HG02571 (cell line): ENCODE data around the gene HSD11B1L.

ENCODE experiments used
- ATAC-seq: cut with Tn5 transposase; IDR thresholded peaks from one replicate; pipeline ENCODE4 v1.9.1; 2021; ENCODE audit warnings: mild to moderate bottlenecking, moderate library complexity; ENCODE audit not compliant: unreplicated experiment

HSD11B1L gene

DNA sequence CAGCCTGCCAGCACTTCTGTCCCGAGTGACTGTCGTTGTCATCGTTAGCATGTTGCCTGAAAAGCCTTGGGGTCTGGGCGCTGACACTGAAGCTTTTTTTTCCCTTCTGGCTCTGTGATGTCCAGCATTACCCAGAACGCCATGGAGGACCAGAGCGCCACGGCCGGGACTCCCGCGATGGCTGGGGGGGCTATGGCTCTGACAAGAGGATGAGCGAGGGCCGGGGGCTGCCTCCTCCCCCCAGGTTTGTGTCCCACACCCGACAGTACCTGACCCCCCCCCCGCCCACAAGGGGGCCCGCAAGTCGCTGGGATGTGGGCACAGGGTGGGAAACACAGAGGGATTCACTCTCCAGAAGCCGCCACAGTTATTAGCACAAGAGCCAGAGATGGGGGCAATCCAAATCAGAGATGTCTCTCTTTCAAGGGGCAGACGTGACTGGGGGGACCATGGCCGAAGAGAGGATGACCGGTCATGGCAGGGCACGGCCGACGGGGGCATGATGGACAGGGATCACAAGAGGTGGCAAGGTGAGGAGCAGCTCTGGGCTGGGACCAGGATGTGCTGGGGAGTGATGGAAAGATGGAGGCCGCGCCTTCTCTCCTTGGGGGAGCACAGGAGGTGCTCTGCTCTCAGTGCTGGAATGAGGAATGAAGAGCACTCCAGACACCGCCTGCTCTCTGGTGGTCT is 13.8 kb upstream of the HSD11B1L start:
- no peak for ATAC-seq

DNA sequence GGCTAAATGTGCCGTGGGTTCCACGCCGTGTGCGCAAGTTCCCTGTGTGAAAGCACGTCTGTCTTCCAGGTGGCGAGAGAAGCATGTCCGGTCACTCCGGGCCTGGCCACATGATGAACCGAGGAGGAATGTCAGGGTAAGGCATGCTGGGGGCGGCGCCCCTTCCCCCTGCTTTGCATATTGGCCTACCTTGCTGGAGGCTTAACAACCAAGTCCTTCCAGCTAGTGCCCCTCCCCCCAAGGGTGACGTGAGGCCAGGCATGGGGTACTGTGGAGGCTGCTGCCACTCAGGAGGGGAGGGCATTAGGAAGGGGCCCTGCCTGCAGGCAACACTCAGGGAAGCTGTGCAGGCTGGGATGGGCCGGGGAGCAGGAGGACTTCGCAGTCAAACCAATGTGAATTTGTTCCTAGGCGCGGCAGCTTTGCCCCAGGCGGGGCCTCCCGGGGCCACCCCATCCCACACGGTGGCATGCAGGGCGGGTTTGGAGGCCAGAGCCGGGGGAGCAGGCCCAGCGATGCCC is 13.0 kb upstream of the HSD11B1L start:
- no peak for ATAC-seq

DNA sequence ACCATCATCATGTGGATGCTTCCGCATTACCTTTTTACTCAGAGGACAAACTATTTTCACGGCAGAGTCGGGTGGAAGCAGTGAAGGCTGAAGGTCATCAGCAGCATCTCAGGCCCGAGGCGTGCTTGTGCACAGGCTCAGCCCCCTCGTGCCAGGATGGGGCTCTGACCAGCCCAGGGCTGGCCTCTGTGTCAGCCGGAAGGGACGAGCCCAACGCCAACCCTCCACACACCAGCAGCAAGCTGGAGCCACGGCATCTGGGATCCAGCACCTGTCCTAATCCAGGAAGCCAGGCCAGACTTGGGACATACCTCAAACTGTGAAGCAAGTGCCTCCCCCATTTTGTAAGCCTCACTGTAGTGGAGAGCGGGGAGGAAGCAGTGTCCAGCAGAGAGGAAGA is 11.6 kb upstream of the HSD11B1L start:
- no peak for ATAC-seq

DNA sequence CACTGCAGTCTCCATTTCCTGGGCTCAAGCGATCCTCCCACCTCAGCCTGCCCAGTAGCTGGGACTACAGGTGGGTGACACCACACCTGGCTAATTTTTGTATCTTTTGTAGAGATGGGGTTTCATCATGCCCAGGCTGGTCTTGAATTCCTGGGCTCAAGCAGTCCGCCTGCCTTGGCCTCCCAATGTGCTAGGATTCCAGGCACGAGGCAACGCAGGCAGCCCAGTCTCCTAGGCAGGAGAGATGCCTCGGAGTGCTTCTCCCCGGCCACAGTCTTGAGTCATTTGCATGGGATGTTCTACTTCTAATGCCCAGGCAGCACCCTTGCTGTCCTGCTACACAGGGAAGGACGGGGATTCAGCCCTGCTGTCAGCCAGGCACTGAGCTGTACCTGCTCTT is 9.2 kb upstream of the HSD11B1L start:
- no peak for ATAC-seq

DNA sequence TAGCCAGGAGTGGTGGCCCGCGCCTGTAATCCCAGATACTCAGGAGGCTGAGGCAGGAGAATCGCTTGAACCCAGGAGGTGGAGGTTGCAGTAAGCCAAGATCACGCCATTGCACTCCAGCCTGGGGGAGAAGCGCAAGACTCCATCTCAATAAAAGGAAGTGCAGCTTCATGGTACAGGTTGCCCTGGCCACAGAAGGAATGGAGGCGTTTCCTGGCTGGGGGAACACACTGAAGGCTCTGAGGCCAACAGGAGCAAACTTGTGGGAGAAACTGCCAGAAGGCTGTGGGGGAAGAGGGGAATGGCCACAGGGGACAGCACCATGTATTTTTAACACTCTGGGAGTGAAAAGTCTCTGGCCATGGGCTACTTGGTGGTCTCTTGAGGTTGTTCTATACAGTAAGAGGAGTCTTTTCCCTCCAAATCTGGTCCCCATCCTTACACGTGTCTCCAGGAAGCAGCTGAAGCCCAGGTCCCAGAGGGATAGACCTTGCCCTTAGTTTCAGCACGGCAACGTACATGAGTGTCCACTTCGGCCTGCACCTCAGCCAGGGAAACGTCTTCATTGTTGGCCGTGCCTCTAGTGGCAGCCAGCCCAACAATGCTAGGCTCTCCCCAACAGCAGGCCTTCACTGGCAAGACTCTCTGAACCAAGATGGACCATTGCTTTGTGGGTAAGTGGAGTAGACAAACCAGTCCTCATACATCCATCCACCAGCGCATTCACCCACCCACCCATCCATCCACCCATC is 7.9 kb upstream of the HSD11B1L start:
- no peak for ATAC-seq

DNA sequence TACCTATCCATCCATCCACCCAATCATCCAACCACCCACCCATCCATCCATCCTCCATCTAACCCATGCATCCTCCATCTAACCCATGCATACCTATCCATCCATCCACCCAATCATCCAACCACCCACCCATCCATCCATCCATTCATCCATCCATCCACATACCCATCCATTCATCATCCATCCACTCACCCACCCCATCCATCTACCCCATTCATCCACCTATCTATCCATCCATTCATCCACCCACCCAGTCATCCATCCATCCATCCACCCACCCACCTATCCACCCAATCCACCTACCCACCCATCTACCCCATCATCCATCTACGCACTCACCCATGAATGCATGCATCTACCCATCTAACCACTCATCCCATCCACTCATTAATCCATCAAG is 7.1 kb upstream of the HSD11B1L start:
- no peak for ATAC-seq

DNA sequence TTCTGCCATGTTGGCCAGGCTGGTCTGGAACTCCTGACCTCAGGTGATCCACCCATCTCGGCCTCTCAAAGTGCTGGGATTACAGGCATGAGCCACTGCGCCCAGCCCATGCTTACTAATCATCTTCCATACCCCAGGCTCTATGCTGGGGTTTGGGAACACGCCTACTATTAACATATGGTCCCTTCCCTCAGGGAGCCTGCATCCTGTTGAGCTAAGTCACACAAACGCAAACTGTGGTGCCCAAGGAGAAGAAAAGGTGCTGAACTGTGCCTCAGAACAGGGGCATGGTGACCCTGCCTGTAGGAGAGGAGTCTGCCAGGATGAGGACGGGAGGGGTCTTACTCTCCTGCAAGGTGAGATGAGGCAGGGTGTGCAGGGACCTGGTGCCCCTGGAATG is 6.1 kb upstream of the HSD11B1L start:
- no peak for ATAC-seq

DNA sequence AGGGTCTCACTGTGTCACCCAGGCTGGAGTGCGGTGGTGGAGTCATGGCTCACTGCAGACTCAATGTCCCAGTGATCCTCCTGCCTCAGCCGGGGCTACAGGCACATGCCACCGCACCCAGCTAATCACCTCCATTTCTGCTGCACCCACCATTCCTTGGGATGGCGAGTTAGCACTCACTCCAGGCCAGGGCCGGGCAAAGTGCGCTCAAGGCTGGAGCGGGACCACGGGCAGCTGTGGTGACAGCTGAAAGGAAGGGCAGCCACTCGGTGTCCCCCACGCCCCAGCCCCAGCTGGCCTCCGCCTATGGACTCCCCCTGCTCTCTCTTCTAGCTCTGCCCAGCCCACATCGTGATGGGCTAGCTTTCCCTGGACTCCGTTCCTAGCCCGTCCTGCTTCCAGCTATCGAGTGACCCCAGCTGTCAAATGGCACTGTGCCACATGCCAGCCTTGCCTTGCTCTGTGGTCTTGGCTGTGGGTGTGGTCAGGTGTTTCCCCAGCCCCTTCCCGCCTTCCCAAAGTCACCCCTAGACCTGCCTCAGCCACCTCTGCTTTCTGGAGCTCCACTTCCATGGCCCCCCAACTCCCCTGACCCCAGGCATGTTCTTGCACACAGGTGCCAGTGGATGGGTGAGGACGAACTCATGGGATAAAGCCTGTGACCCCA is 4.6 kb upstream of the HSD11B1L start:
- no peak for ATAC-seq

DNA sequence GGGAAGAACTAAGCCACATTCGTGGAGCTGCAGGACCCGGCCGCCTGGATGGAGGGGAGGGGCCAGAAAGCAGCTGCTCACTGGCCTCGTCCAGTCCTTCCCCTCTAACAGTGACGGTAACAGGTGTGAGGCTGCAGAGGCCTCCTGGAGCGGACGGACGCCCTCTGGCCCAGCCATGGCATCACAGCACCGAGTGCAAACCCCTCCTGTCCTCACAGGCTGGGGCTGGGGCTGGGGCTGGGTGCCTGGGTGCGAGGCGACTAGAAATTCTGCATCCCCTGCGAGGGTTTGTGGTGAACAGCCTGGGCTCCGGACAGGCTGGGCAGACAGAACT is 4.1 kb upstream of the HSD11B1L start:
- ATAC-seq, result no peak

DNA sequence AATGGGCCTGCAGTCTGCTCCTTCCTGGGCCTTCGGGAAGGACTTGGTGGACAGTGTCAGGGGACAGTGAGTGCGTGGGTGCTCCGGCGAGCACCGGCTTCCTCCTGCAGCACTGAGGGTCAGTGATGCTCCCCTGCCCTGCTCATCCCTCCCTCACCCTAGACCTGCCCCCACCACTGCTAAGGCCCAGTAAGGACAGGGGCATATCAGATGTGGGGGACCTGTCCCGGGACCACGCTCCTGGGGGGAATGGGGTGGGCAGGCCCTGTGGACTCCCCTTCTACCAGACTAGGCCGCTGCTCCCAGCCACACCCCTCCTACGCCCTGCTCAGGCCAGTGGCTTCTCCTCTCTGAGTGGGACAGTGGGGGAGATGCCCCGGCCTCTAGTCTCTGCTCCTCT is 3.7 kb upstream of the HSD11B1L start:
- ATAC-seq, result no peak

DNA sequence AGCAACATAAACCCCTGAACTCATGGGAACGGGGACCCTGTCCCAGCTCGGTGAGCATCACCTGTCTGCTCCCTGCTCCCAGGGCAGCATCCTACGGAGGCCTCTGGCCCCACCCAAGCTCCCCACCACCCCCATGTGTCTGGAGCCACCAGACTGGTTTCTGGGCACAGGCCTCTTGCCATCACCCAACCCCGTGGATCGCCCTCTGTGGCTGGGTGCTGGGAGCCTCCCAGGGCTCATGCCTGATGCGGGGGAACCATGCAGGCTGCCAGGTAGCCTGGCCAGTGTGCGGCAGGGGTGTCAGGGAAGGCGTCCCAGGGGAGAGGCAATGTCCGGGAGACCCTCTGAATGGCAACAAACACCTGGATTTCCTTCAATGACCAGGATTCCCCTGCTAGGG is 3.2 kb upstream of the HSD11B1L start:
- ATAC-seq, result no peak

DNA sequence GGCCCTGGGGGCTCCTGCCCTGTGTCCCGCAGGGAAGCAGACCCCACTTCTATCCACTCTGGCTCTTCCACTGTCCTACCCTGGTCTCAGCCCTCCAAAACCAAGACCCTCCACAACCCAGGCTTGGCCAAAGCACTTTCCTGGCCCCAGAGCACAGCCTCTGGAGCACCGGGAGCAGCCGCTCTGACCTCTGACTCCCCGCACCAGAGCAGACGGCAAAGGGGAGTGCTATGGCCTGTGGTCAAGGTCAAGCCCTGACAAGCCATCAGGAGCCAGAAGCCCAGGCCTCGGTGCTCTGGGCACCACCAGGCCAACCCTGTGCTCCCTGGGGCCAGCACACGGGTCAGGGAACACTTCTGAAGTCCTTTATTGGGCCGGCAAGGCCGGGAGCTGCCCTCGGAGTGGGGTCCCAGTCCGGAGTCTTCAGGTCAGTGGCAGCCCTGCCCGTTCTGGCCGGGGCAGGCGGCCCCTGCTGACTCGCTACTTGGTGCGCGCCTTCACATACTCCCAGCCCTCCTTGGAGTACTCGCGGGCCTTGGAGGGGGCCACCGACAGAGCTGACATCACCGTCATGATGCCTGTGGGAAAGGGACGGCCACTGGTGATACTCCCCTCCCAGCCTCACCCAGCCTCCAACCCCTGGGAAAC is 2.6 kb upstream of the HSD11B1L start:
- ATAC-seq, result no peak

DNA sequence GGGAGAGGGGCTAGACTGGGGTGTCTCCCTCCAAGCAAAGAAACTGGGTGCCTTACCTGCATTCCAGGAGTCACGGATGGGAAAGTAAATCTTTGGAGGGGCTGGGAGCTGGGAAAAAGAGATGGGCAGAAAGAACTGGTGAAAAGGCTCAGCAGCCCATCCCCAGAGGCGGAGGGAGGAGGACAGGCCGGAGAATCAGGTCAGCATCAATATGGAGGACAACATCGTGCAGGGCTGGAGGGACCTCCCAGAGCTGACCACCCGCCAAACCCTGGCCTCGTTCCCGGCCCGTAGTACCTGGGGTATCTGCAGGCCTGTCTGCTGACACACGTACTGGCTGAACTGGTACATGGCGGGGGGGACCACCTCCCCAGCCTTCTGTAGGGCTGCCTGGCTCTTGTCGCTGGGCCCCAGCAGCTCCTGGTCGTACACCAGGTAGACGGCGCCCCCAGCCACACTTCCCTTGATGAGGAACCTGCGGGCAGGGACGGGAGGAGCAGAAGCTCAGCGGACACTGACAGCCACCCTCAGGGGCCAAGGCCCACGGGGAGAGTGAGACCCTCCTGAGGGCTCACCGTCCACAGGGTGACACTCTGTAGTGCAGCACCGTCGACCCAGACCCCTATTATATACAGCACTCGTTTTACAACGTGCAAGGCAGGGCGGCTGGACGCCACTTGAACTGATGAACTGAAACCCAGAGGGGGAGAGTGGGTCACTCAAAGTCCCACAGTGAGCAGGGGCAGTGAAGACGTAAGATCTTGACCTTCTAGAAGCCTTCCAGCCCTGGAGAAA is 1.3 kb upstream of the HSD11B1L start:
- no peak for ATAC-seq

DNA sequence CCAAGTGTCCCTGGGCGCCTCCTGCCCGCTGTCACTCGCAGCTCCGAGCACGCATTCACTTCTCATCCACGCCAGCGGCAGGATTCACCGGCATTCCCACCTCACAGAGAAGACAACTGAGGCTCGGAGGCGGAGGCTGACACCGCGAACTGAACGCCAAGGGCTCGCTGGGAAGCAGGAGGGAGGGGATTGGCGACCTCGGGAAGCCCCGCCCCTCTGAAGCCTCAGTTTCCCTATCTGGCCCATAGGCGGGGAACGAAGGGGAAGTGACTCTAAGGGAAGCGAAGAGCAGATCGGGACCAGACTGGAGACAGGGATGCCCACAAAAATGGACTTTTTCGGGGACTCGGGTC is 767 bp upstream of the HSD11B1L start:
- ATAC-seq, result no peak

DNA sequence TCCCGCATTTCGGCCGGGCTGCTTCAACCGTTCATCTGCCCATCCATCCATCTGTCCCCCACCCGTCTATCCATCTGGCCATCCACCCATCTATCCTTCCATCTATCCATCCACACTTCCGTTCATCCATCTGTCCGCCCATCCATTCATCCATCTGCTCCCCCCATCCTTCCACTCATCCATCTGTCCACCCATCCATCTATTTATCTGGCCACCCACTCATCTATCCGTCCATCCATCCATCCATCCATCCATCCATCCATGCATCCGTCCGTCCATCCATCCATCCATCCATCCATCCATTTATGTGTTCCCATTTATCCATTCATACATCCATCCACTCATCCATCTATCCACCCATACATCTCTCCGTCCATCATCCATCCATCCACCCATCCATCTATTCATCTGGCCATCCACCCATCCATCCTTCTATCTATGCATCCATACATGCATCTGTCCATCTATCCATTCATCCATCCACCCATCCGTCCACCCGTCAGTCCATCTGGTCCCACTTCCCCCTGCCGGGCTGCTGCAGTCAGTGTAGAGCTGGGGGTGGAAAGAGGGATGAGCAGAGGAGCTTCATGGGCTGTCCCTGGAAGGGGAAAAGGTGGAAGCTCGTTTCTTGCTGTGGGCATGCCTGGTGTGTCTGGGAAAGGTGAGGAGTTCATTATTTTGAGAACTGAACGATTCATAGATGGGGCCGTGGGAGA is 722 bp downstream of the HSD11B1L start:
- no peak for ATAC-seq

DNA sequence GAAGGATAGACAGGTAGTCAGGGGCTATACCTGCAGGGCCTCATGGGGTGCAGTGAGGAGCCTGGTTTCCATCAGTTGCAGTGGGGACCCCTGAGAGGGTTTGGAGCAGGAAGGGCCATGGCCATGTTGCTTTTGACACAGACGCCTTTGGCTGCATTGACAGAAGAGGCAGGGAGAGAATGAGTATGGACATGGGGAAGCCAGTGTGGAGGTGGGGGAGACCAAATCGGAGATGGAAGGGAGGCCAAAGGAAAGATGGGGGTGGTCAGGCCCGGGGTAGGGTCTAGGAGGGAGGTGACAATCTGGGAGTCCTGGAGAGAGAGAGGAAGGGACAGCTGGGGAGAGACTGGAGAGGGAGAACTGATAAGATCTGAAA is 1.3 kb downstream of the HSD11B1L start:
- no peak for ATAC-seq

DNA sequence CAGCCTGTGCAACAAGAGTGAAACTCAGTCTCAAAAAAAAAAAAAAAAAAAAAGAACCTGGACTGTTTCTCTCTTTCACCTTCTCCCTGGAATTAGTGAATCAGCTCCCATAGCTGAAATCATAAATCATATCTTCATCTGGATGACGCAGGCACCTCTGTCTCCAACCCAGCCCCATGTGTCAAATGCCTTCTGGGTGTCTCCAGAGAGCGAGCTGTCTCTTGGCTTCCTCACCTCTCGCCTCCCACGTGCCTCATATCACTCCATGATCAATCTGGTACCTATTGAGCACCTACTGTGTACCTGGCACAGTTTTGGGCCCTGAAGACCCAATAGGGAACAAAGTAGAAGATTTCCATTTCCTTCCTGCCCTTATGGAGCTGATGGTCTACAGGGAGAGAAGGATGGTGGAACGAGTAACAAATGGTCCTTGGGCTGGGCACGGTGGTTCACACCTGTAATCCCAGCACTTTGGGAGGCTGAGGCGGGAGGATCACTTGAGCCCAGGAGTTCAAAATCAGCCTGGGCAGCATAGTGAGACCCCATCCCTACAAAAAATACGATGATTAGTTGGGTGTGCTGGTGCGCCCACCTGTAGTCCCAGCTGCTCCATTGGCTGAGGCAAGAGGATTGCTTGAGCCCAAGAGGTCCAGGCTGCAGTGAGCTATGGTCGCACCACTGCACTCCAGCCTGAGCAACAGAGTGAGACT is 2.5 kb downstream of the HSD11B1L start:
- no peak for ATAC-seq

DNA sequence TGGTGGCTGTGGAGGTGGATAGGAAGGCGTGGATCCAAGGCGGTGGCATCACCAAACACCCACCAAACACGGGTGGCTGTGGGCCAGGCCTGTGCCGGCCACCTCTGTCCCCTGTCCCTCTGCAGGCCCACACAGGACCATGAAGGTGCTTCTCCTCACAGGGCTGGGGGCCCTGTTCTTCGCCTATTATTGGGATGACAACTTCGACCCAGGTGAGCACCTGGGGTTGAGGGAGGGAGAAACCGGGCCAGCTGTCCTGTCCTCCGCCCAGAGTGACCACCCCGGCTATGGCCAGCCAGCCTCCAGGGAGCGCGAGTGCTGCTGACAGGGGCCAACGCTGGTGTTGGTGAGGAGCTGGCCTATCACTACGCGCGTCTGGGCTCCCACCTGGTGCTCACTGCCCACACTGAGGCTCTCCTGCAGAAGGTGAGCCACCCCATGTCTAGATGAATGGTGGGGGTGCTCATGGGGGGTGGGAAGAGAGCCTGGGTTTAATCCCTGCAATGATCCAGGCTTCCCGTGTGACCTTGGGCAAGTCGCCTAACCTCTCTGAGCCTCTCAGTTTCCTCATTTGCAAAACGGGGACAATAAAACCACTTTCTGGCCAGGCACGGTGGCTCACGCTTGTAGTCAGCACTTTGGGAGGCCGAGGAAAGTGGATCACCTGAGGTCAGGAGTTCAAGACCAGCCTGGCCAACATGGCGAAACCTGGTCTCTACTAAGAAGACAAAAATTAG is 4.0 kb downstream of the HSD11B1L start:
- no peak for ATAC-seq

DNA sequence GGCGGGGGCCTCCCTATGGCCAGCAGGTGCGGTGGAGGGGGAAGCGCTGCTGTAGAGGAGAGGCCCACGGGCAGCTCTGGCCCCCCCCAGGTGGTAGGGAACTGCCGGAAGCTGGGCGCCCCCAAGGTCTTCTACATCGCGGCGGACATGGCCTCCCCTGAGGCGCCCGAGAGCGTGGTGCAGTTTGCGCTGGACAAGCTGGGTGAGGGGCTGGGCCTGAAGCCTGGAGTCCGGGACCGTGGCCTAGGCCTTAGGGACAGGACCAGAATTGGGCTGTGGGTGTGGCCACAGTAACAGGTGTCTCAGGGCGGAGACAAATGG is 5.5 kb downstream of the HSD11B1L start:
- ATAC-seq, result no peak
